AG10803 (cell line): Measurements from ENCODE around the gene ABCG4.
A peak's percentile ranks its signal among the peaks of the same experiment; 100 is the strongest.

Experiments used
- DNase-seq: peaks from one replicate; pipeline ENCODE4 v3.0.0; 2010; ENCODE audit warnings: low read depth
- H3K4me3 ChIP-seq: 2 replicates; pipeline ENCODE4 v1.5.1; 2011; ENCODE audit warnings: mild to moderate bottlenecking, low read length, control low read depth
- CTCF ChIP-seq: conservative IDR thresholded peaks from 2 replicates; pipeline ENCODE4 v1.5.1; 2011; ENCODE audit warnings: mild to moderate bottlenecking, low read length, control low read depth, inconsistent platforms

The ABCG4 gene

DNA sequence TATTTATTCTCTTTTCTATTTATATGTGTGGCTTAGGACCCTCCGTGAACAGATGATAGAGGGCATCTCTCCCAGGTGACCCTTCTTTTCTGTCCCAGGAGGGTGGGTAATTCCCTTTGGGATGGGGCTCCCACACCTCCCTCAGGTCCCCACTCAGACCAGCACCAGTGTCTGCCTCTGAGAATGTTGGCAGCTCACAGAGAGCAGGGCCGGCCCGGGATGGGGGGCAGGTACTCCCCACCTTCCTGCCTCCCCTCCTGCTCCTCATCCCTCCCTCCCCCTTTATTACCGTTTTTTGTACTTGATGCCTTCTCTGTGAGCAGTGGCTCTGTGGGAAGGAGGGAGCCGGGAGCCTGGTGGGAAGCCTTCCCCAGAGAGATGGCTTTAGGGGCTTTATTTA, 32.3 kb upstream of the ABCG4 start:
- TF ChIP-seq CTCF: no peak
- no peak overlapping the region for H3K4me3 ChIP-seq
- DNase-seq: no peak

DNA sequence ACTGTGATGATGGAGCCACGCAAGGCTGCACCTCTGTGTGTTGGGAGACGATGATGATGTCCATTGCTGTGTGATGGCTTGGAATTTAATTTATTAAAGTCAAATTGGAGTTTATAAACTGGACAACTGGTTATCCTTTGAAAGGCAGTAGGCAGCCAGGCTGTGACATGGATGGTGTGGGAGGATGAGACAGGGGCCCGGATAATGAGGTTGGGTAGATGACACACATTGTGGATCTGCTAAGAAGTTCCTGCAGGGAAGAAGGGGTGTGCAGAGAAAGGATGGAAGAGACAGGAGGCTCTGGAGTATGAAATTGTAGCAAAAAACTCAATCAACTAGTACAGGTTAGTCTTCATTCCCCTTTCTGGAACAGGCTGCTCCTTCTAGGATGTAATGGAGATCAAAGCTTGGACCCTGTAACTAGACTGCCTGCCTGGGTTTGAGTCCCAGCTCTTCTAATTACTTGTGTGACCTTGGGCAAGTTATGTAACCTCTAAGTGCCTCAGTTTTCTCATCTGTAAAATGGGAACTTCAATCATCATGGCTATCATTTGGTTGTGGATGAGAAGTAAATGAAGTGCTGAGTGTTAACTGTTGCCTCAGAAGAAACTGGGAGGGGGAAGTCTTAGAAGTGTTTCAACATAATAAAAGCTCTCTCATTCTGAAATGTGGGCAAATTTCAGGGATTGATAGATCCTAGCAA, 31.7 kb upstream of the ABCG4 start:
- DNase-seq: no peak
- H3K4me3 ChIP-seq: no peak overlapping the region
- TF ChIP-seq CTCF: no peak

GRCh38 chr11:119118227-119118626, 30.6 kb upstream of the ABCG4 start:
- no peak overlapping the region for H3K4me3 ChIP-seq
- TF ChIP-seq CTCF: no peak
- DNase-seq: no peak

GRCh38 chr11:119118946-119119345, 29.9 kb upstream of the ABCG4 start:
- no peak overlapping the region for H3K4me3 ChIP-seq
- DNase-seq: no peak
- TF ChIP-seq CTCF: no peak

GRCh38 chr11:119120639-119121007, 28.2 kb upstream of the ABCG4 start:
- no peak for TF ChIP-seq CTCF
- DNase-seq: peak; percentile 77
- peak overlapping the region; percentile 77 for H3K4me3 ChIP-seq

DNA sequence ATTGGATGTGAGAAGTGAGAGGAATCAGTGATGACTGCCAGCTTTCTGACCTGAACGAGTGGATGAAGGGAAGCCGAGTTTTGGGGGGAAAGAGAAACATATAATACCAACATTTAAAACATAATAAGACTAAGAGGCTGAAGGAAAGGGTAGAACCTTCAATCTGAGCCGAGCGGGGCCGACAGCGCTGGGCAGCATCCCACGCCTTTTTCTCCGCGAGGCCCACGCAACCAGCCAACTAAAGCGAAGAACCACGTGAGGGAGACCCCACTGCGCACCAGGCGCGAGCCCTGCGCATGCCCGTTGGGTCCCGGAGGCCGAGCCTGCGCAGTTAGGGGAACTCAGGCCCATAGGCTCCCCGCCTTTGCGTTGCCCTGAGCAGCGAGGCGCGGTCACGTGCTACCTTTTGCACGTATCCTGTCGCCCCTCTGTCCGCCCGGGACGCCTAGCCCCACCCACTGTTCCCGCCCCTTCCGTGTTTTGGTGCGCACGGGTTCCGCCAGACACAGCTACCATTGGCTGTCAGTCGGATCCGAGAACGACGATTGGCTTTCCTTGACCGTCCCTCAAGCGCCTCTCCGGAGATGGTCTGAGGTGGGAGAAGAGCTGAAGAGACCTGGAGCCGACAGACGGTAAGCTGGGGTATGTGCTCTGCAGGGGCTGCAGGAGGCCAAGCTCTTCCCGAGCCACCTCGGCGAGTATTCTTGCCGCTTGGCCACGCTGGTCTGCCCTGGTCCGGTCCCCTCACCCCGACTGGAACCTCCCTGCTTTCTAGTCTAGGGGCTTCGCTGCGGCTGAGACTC, 27.6 kb upstream of the ABCG4 start, which contains the start of gene HINFP:
HINFP (plus strand) TSS at position 573 of the 803 bp plus-strand sequence. CDS start 5,365 bp downstream, outside the sequence.
- DNase-seq: peak; percentile 98
- peak within 1 kb of the TSS; percentile 99 for H3K4me3 ChIP-seq
- TF ChIP-seq CTCF: no peak

GRCh38 chr11:119121811-119122124, 27.1 kb upstream of the ABCG4 start:
- TF ChIP-seq CTCF: no peak
- peak overlapping the region; percentile 99 for H3K4me3 ChIP-seq
- no peak for DNase-seq
